ENCODE measurements around the gene CREB5.

- TF ChIP-seq CTCF (conservative IDR thresholded peaks at IDR 0.05; ENCODE audit: low read length) (no peak), EZH2phosphoT487 (IDR thresholded peaks at IDR 0.05; ENCODE audit: borderline replicate concordance) (peak; percentile 25; the same call in 1 of the 2 replicates)
Measured at GRCh38 chr7:28481091-28481926, 69.0 kb downstream of the CREB5 start.

All from Loucy (cell line).